KMS-11 (cell line): ENCODE results near the gene CACNA1G.

Experiments used
- H2AFZ ChIP-seq: fragments of 200-600 bp; sonication (generic); 2 replicates; pipeline ENCODE4 v1.6.1; 2016; ENCODE audit warnings: antibody characterized with exemption, mixed run types, low read depth
- H3K27ac ChIP-seq: fragments of 200-600 bp; sonication (generic); 2 replicates; pipeline ENCODE4 v1.6.1; 2016; ENCODE audit warnings: mild to moderate bottlenecking, mixed run types
- H3K27me3 ChIP-seq: fragments of 200-600 bp; sonication (generic); 2 replicates; pipeline ENCODE4 v1.6.1; 2017; ENCODE audit warnings: mild to moderate bottlenecking, low read depth, mixed run types, moderate library complexity; ENCODE audit not compliant: insufficient read depth
- H3K36me3 ChIP-seq: fragments of 200-600 bp; sonication (generic); 2 replicates; pipeline ENCODE4 v1.6.1; 2017; ENCODE audit warnings: mild to moderate bottlenecking, mixed run types; ENCODE audit not compliant: insufficient read depth
- H3K4me1 ChIP-seq: fragments of 200-600 bp; sonication (generic); 2 replicates; pipeline ENCODE4 v1.6.1; 2016; ENCODE audit warnings: mild to moderate bottlenecking, low read depth, mixed run types; ENCODE audit not compliant: poor library complexity, severe bottlenecking
- H3K4me2 ChIP-seq: fragments of 200-600 bp; sonication (generic); 2 replicates; pipeline ENCODE4 v1.7.0; 2016; ENCODE audit warnings: mild to moderate bottlenecking, mixed run types
- H3K4me3 ChIP-seq: fragments of 200-600 bp; sonication (generic); IDR thresholded peaks from 2 replicates; pipeline ENCODE4 v1.6.1; 2017; ENCODE audit warnings: low read depth, low read length, mixed read lengths; ENCODE audit not compliant: insufficient read depth
- H3K79me2 ChIP-seq: fragments of 200-600 bp; sonication (generic); 2 replicates; pipeline ENCODE4 v1.6.1; 2016; ENCODE audit warnings: low read depth, mixed run types; ENCODE audit not compliant: insufficient read depth
- H3K9ac ChIP-seq: fragments of 200-600 bp; sonication (generic); 2 replicates; pipeline ENCODE4 v1.6.1; 2016; ENCODE audit warnings: mild to moderate bottlenecking, mixed run types
- H4K20me1 ChIP-seq: fragments of 200-600 bp; sonication (generic); 2 replicates; pipeline ENCODE4 v1.6.1; 2016; ENCODE audit warnings: mild to moderate bottlenecking, mixed run types; ENCODE audit not compliant: insufficient read depth
- CTCF ChIP-seq: fragments of 200-600 bp; sonication (generic); conservative IDR thresholded peaks from 2 replicates; pipeline ENCODE4 v1.6.1; 2017; ENCODE audit warnings: low read depth, mild to moderate bottlenecking, antibody characterized with exemption, low read length, moderate library complexity, mixed read lengths

The CACNA1G gene

DNA sequence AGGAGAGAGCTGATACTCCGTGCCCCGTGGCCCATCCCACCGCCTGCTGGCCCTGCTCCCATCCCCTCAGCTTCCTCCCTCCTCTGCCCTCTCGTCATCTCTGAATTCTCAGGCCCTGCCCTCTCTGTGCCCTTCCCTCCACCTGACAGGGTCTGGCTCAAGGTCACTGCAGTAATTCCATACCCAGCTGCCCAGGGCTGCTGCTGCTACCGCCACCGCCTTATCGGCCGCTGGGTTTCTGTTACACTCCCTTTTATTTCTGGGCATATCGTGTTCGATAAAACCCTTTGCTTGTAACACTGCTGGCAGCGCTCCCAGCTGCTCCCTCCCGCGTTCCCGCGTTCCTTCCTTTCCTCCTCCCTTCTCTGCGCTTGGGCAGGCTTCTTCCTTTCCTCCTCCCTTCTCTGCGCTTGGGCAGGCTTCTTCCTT is 26.8 kb upstream of the CACNA1G start:
- Histone ChIP-seq H3K36me3 (no peaks in the 10 kb centered on the region), H3K9ac (no peak overlapping the region), H3K4me1 (no peaks in the 10 kb centered on the region), H3K4me2 (no peak overlapping the region), H3K4me3 (no peak overlapping the region), H3K27me3 (peaks cover 74% of the 10 kb centered on the region), H3K79me2 (no peaks in the 10 kb centered on the region), H4K20me1 (no peaks in the 10 kb centered on the region), H2AFZ (no peak overlapping the region), H3K27ac (no peak overlapping the region)
- TF ChIP-seq CTCF: no peak

DNA sequence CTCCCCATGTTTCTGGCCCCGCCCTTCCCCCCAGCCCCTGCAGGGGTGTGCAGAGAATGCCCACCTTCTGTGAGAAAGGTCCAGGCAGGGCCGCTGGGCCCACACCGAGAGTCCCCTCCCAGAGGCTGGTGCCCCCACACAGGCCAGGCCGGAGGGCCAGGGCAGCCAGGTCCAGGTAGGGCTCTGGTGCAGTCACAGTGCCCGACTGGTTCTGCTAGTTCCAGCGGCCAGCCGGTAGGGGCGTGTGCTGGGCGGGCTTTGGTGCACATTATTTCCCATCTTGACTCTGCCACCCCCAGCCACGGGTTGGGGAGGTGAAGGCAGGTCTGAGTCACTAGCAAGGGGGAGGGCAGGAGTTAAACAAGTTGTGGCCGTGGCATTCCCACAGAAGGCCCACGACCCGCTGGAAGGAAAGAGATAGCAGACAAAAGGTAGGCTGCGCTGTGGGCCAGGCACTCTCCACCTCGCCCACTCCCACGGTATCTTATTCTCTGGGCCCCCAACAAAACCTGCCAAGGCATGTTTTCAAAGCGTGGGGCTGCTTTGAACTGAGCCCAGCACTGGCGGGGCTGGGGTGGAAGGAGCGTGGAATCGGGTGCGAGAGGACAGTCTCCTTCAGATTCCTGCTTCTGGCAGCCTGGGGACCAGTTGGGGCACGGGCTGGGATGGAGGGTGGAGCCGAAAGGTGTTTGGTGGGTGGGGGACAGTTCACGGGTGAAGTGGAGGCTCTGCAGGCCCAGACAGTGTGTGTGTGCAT is 26.1 kb upstream of the CACNA1G start:
- H2AFZ ChIP-seq: no peak overlapping the region
- 0 out of 2 replicates have a peak, but pooled peaks have one; percentile 19 for TF ChIP-seq CTCF
- no peak overlapping the region for H3K4me3 ChIP-seq
- no peak overlapping the region for H3K4me2 ChIP-seq
- no peaks in the 10 kb centered on the region for H3K36me3 ChIP-seq
- H3K9ac ChIP-seq: no peak overlapping the region
- H3K79me2 ChIP-seq: no peaks in the 10 kb centered on the region
- H4K20me1 ChIP-seq: no peaks in the 10 kb centered on the region
- no peaks in the 10 kb centered on the region for H3K4me1 ChIP-seq
- peaks cover 74% of the 10 kb centered on the region for H3K27me3 ChIP-seq
- no peak overlapping the region for H3K27ac ChIP-seq

- H3K4me1 ChIP-seq: no peaks in the 10 kb centered on the region
- H3K4me3 ChIP-seq: no peak overlapping the region
- no peak overlapping the region for H2AFZ ChIP-seq
- no peaks in the 10 kb centered on the region for H4K20me1 ChIP-seq
- no peaks in the 10 kb centered on the region for H3K79me2 ChIP-seq
- H3K27me3 ChIP-seq: peaks cover 74% of the 10 kb centered on the region
- H3K9ac ChIP-seq: no peak overlapping the region
- H3K36me3 ChIP-seq: no peaks in the 10 kb centered on the region
- H3K4me2 ChIP-seq: no peak overlapping the region
- H3K27ac ChIP-seq: no peak overlapping the region
- no peak for TF ChIP-seq CTCF
Observed at GRCh38 chr17:50534979-50535326, 25.6 kb upstream of the CACNA1G start.

DNA sequence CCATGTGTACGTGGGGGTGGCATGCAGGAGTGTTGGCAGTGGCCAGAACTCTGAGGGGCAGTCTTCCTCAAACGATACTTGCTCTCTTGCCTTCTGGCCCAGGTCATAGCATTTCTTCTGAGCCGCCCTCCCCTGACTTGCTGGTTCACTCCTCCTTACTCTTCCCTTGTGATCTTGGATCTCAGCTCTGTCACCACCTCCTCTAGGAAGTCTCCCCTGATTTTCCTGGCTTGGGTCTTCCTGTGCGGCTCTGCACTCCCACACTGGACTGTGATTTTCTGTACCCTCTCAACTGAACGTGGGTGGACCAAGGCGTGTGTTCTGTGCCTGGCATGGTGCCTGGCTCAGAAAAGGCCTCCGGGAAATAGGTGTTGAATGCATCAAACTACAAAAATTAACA is 25.1 kb upstream of the CACNA1G start:
- H3K9ac ChIP-seq: no peak overlapping the region
- no peaks in the 10 kb centered on the region for H3K4me1 ChIP-seq
- no peak overlapping the region for H3K4me2 ChIP-seq
- no peak overlapping the region for H3K4me3 ChIP-seq
- no peak overlapping the region for H3K27ac ChIP-seq
- TF ChIP-seq CTCF: no peak
- no peaks in the 10 kb centered on the region for H3K79me2 ChIP-seq
- no peaks in the 10 kb centered on the region for H3K36me3 ChIP-seq
- H3K27me3 ChIP-seq: peaks cover 74% of the 10 kb centered on the region
- H4K20me1 ChIP-seq: no peaks in the 10 kb centered on the region
- no peak overlapping the region for H2AFZ ChIP-seq
